HepG2 (cell line): Measurements from ENCODE around the gene DPEP2NB. TPM values are rescaled to one million over a fixed set of nuclear protein-coding genes. Genes with fewer than 3 reads are reported as not detected.

ENCODE experiments used
- ATAC-seq: fragments of 200-7000 bp; cut with Tn5 transposase; 3 replicates; pipeline ENCODE4 v1.9.1; 2020; ENCODE audit warnings: mild to moderate bottlenecking, moderate library complexity
- BruUV-seq: library from RNA; stranded (reverse); fragments of 400-500 nt; replicated peaks from 2 replicates; lab custom pipeline; 2021; lab: Mats Ljungman, UMichigan
- CTCF ChIA-PET: fragments of 300-600 bp; formaldehyde crosslinking; extraction: SDS; loops from one replicate; lab custom pipeline; 2021; ENCODE audit warnings: low total read pairs, inconsistent platforms, low intra/inter-chr PET ratio; lab: Yijun Ruan, JAX
- POLR2A ChIA-PET: fragments of 350-600 bp; sonication (Branson Sonifier 250); formaldehyde crosslinking; loops from one replicate; lab custom pipeline; 2020; ENCODE audit warnings: antibody characterized with exemption, inconsistent platforms; lab: Yijun Ruan, JAX
- DNase-seq: peaks from one replicate; pipeline ENCODE4 v3.0.0-alpha.2; 2015; ENCODE audit warnings: low spot score
- FAIRE-seq: peaks from 3 replicates; lab custom pipeline; 2011; peaks lifted over from hg19 to GRCh38; lab: Jason Lieb, UNC
- H2AFZ ChIP-seq: one replicate; pipeline ENCODE4 v1.6.1; 2011; ENCODE audit warnings: low read length, inconsistent platforms
- H3K27ac ChIP-seq: fragments of 300-600 bp; 3 replicates; pipeline ENCODE4 v1.8.0; 2011; ENCODE audit warnings: mixed run types, mild to moderate bottlenecking, mixed read lengths, low read length, inconsistent platforms; ENCODE audit not compliant: insufficient read depth; ENCODE audit errors: extremely low read length
- H3K27me3 ChIP-seq, 2 experiments: fragments of 200-600 bp in 1 of 2; 2 replicates in 1 of 2; 3 replicates in 1 of 2; pipeline versions ENCODE4 v1.6.0 to v1.8.0; 2011; ENCODE audit warnings: low read length in 2 of 2, mild to moderate bottlenecking in 2 of 2, moderate library complexity in 2 of 2, inconsistent platforms in 1 of 2; ENCODE audit not compliant: insufficient read depth in 2 of 2, control insufficient read depth in 1 of 2
- H3K36me3 ChIP-seq, 2 experiments: fragments of 200-600 bp in 1 of 2; replicated peaks in 1 of 2; 2 replicates in 1 of 2; 3 replicates in 1 of 2; pipeline versions ENCODE4 v1.5.1 to v1.8.0; 2011; ENCODE audit warnings: low read length in 2 of 2, inconsistent platforms in 1 of 2; ENCODE audit not compliant: insufficient read depth in 2 of 2, control insufficient read depth in 1 of 2
- H3K4me1 ChIP-seq: 2 replicates; pipeline ENCODE4 v1.5.1; 2012; ENCODE audit warnings: low read length, inconsistent platforms; ENCODE audit not compliant: insufficient read depth
- H3K4me2 ChIP-seq: 2 replicates; pipeline ENCODE4 v1.6.0; 2011; ENCODE audit warnings: low read depth, low read length, inconsistent platforms
- H3K4me3 ChIP-seq, 3 experiments: fragments of 200-600 bp in 1 of 3; sonication (generic), shearing (Covaris generic) in 1 of 3; replicated peaks in 1 of 3; 2 replicates each; pipeline ENCODE4 v1.5.1; 2011 to 2016; ENCODE audit warnings: low read length in 3 of 3, inconsistent platforms in 2 of 3, low read depth in 2 of 3, mild to moderate bottlenecking in 2 of 3, control low read depth in 1 of 3, mixed read lengths in 1 of 3; ENCODE audit not compliant: insufficient read depth in 1 of 3
- H3K79me2 ChIP-seq: one replicate; pipeline ENCODE4 v1.6.1; 2011; ENCODE audit warnings: low read length, inconsistent platforms; ENCODE audit not compliant: insufficient read depth
- H3K9ac ChIP-seq: 2 replicates; pipeline ENCODE4 v1.6.0; 2011; ENCODE audit warnings: mild to moderate bottlenecking, low read depth, low read length, inconsistent platforms; ENCODE audit not compliant: insufficient read depth
- H3K9me3 ChIP-seq: 2 replicates; pipeline ENCODE4 v1.5.1; 2012; ENCODE audit warnings: mild to moderate bottlenecking, low read length
- H4K20me1 ChIP-seq: 2 replicates; pipeline ENCODE4 v1.6.0; 2011; ENCODE audit warnings: inconsistent platforms, mild to moderate bottlenecking, low read length, moderate library complexity; ENCODE audit not compliant: insufficient read depth
- BRCA1 ChIP-seq: sonication (generic); formaldehyde crosslinking; IDR thresholded peaks from 2 replicates; pipeline ENCODE4 v1.4.0; 2020; ENCODE audit warnings: missing genetic modification reagents
- CHCHD3 ChIP-seq: sonication (generic); formaldehyde crosslinking; IDR thresholded peaks from 2 replicates; pipeline ENCODE4 v1.8.0; 2022; ENCODE audit warnings: mild to moderate bottlenecking, missing genetic modification reagents, moderate library complexity
- HNF4G ChIP-seq, 2 experiments: sonication (generic) in 1 of 2; formaldehyde crosslinking in 1 of 2; IDR thresholded peaks; 2 replicates each; pipeline versions ENCODE4 v1.4.0 to v1.6.1; 2011 to 2020; ENCODE audit warnings: borderline replicate concordance in 2 of 2, low read depth in 2 of 2, mild to moderate bottlenecking in 2 of 2, low read length in 1 of 2, missing genetic modification reagents in 1 of 2, moderate library complexity in 1 of 2
- MZF1 ChIP-seq: sonication (generic); formaldehyde crosslinking; IDR thresholded peaks from 2 replicates; pipeline ENCODE4 v1.8.1; 2023; ENCODE audit warnings: mild to moderate bottlenecking, missing genetic modification reagents, borderline replicate concordance
- NR1H2 ChIP-seq: sonication (generic); formaldehyde crosslinking; IDR thresholded peaks from 2 replicates; pipeline ENCODE4 v1.8.1; 2022; ENCODE audit warnings: low read depth, missing genetic modification reagents, borderline replicate concordance
- PTBP1 ChIP-seq: fragments of 200-400 bp; formaldehyde crosslinking; IDR thresholded peaks from 2 replicates; pipeline ENCODE4 v1.6.1; 2018; ENCODE audit warnings: low read length, low read depth; ENCODE audit not compliant: poor library complexity, severe bottlenecking
- SRSF1 ChIP-seq: fragments of 200-400 bp; formaldehyde crosslinking; optimal IDR thresholded peaks from 2 replicates; pipeline ENCODE3; 2017; ENCODE audit warnings: mild to moderate bottlenecking, low read depth, low read length, moderate library complexity
- ZNF12 ChIP-seq: sonication (generic); formaldehyde crosslinking; IDR thresholded peaks from 2 replicates; pipeline ENCODE4 v1.5.0; 2020; ENCODE audit warnings: missing genetic modification reagents
- ZNF331 ChIP-seq: sonication (generic); formaldehyde crosslinking; IDR thresholded peaks from 2 replicates; pipeline ENCODE4 v1.4.0; 2020; ENCODE audit warnings: missing genetic modification reagents
- ZNF766 ChIP-seq: sonication (generic); formaldehyde crosslinking; IDR thresholded peaks from 2 replicates; pipeline ENCODE4 v1.5.0; 2020; ENCODE audit warnings: missing genetic modification reagents, borderline replicate concordance
- ZNF839 ChIP-seq: sonication (generic); formaldehyde crosslinking; IDR thresholded peaks from 2 replicates; pipeline ENCODE4 v1.4.0; 2020; ENCODE audit warnings: missing genetic modification reagents, mild to moderate bottlenecking, borderline replicate concordance
- ZZZ3 ChIP-seq: sonication (generic); formaldehyde crosslinking; IDR thresholded peaks from 2 replicates; pipeline ENCODE4 v1.4.0; 2020; ENCODE audit warnings: missing genetic modification reagents, mild to moderate bottlenecking, borderline replicate concordance
- WGBS: methylation state at CpG from one replicate; pipeline ENCODE4 v1.1.6; 2017; ENCODE audit warnings: low lambda C conversion rate; 5-methylcytosine and 5-hydroxymethylcytosine counted together
- in situ Hi-C: cut with HindIII; loops from 2 replicates; pipeline ENCODE4 v1.10.0; 2017; ENCODE audit warnings: low pct_unique_long_range_greater_than_20kb; ENCODE audit not compliant: extremely low pct_ligation_motif_present
- intact Hi-C: fragments of 100-400 bp; cut with micrococcal nuclease; formaldehyde crosslinking; loops from one replicate; pipeline ENCODE4 v1.10.0; 2022; ENCODE audit not compliant: unreplicated experiment
- polyA plus RNA-seq, 8 experiments: library from polyadenylated mRNA; depleted of rRNA in 3 of 8; stranded (reverse) in 7 of 8; unstranded in 1 of 8; fragments of >200 nt; fragmentation: Illumina TruSeq in 4 of 8; extraction: Trizol in 4 of 8; gene quantifications; 2 replicates each; pipeline versions ENCODE4 v1.2.1 to v1.2.3, GENCODE V29; 2011 to 2016; ENCODE audit warnings: low read depth in 4 of 8, missing spikeins in 1 of 8, mixed read lengths in 1 of 8; ENCODE audit not compliant: insufficient read depth in 1 of 8
- total RNA-seq, 5 experiments: library from RNA; depleted of rRNA; stranded (reverse); fragments of >200 nt; fragmentation: Illumina TruSeq; extraction: Trizol; gene quantifications; 2 replicates each; pipeline ENCODE4 v1.2.3, GENCODE V29; 2016; ENCODE audit warnings: low read depth in 1 of 5
- TF ChIP-seq, protein P1 (sequence below): sonication (generic); formaldehyde crosslinking; conservative IDR thresholded peaks from 2 replicates; pipeline ENCODE4 v1.8.0; 2022; ENCODE audit warnings: missing genetic modification reagents
- TF ChIP-seq, protein P2 (sequence below): sonication (generic); formaldehyde crosslinking; IDR thresholded peaks from 2 replicates; pipeline ENCODE4 v1.4.0; 2020; ENCODE audit warnings: missing genetic modification reagents
- TF ChIP-seq, protein P3 (sequence below): sonication (generic); formaldehyde crosslinking; IDR thresholded peaks from 2 replicates; pipeline ENCODE4 v1.9.0; 2021; ENCODE audit warnings: missing genetic modification reagents, borderline replicate concordance

The DPEP2NB gene
- total and polyA plus RNA-seq, 2 of the 13 experiments (the other 11 are each of a cell fraction or from before 2014, with no cell fraction given), result not detected

DNA sequence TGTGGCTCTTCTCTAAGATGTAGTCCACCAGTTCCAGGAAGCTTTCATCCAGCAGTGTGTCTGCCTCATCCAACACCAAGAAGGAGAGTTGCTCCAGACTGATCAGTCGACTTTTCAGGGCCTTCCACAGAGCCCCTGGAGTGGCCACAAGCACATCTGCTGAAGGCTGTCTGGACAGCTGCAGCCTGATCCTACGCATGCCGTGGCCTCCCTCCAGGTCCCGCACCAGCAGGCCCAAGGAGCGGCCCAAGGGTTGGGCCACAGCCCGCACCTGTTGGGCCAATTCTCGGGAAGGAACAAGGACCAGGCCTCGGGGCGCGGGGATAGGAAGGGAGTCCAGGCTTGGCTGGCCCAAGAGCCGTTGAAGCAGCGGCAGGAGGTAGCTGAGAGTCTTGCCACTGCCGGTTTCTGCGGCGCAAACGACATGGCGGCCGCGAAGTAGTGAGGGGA is 6.6 kb upstream of the DPEP2NB start (continued):
- TF ChIP-seq, protein P1, sequence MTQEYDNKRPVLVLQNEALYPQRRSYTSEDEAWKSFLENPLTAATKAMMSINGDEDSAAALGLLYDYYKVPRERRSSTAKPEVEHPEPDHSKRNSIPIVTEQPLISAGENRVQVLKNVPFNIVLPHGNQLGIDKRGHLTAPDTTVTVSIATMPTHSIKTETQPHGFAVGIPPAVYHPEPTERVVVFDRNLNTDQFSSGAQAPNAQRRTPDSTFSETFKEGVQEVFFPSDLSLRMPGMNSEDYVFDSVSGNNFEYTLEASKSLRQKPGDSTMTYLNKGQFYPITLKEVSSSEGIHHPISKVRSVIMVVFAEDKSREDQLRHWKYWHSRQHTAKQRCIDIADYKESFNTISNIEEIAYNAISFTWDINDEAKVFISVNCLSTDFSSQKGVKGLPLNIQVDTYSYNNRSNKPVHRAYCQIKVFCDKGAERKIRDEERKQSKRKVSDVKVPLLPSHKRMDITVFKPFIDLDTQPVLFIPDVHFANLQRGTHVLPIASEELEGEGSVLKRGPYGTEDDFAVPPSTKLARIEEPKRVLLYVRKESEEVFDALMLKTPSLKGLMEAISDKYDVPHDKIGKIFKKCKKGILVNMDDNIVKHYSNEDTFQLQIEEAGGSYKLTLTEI (CRISPR knock-in tag), result no peak
- TF ChIP-seq ZZZ3, result no peak
- TF ChIP-seq MZF1 (CRISPR knock-in tag), result no peak
- TF ChIP-seq NR1H2 (CRISPR knock-in tag), result no peak
- TF ChIP-seq HNF4G (IDR thresholded peaks at IDR 0.05; ENCODE audit: borderline replicate concordance, low read depth, low read length), result no peak
- TF ChIP-seq HNF4G (CRISPR knock-in tag; IDR thresholded peaks at IDR 0.05; ENCODE audit: borderline replicate concordance, low read depth), result no peak
- TF ChIP-seq ZNF839 (CRISPR knock-in tag), result peak; percentile 43; the same call in 1 of the 2 replicates
- TF ChIP-seq ZNF766 (CRISPR knock-in tag), result no peak
- TF ChIP-seq CHCHD3 (CRISPR knock-in tag), result peak; percentile 45; the same call in 1 of the 2 replicates

DNA sequence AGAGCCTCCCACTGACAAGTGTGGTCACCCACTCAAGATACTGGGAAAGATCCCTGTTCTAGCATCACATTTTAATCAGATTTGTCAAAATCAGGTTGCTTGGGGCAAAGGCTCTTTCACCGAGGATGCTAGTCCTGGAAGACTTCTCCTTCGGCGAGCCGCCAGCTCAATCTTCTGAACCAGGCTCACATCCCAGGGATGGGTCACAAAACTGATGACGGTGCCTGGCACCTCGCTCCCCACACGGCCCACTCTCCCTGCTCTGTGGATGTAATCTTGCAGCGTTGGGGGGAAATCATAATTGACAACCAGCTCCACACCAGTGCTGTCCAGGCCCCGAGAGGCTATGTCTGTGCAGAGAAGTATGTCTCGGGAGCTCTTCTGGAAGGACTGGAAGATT is 5.8 kb upstream of the DPEP2NB start:
- BruUV-seq, result no TSS peak
- no peak for ATAC-seq
- no peak for DNase-seq
- no peak overlapping the region for H2AFZ ChIP-seq
- CTCF ChIA-PET, result no interaction called here
- H3K27ac ChIP-seq, result no peak overlapping the region
- peak overlapping the region; percentile 96 for H3K4me2 ChIP-seq
- H3K9ac ChIP-seq, result peak overlapping the region; percentile 94
- no peaks in the 10 kb centered on the region; a peak in 1 of 5 replicates for H3K36me3 ChIP-seq
- POLR2A ChIA-PET, result interaction anchor here (1.2 to 3.3 kb wide), 11 partner anchors 16 to 213 kb away, joined by 3 to 26 read pairs (median 12); partner anchors contain the start of genes DPEP2, LCAT, NFATC3 and PSMB10
- intact Hi-C loops, result no loop called here
- FAIRE-seq, result no peak
- in situ Hi-C loops, result no loop called here
- H3K4me3 ChIP-seq, result peak overlapping the region; percentile 92 to 99 (median 92); a peak in 5 of 6 replicates
- 91% methylated on average over 8 of the region's 10 CpGs for WGBS
- H4K20me1 ChIP-seq, result no peaks in the 10 kb centered on the region
- H3K79me2 ChIP-seq, result peaks cover 32% of the 10 kb centered on the region
- peaks cover 30% of the 10 kb centered on the region for H3K4me1 ChIP-seq
- no peaks in the 10 kb centered on the region; a peak in 1 of 5 replicates for H3K27me3 ChIP-seq
- H3K9me3 ChIP-seq, result no peaks in the 10 kb centered on the region
- TF ChIP-seq ZNF12 (CRISPR knock-in tag) (no peak), ZNF331 (CRISPR knock-in tag) (no peak), PTBP1 (no peak), SRSF1 (no peak), BRCA1 (CRISPR knock-in tag) (no peak)
- TF ChIP-seq, protein P2, sequence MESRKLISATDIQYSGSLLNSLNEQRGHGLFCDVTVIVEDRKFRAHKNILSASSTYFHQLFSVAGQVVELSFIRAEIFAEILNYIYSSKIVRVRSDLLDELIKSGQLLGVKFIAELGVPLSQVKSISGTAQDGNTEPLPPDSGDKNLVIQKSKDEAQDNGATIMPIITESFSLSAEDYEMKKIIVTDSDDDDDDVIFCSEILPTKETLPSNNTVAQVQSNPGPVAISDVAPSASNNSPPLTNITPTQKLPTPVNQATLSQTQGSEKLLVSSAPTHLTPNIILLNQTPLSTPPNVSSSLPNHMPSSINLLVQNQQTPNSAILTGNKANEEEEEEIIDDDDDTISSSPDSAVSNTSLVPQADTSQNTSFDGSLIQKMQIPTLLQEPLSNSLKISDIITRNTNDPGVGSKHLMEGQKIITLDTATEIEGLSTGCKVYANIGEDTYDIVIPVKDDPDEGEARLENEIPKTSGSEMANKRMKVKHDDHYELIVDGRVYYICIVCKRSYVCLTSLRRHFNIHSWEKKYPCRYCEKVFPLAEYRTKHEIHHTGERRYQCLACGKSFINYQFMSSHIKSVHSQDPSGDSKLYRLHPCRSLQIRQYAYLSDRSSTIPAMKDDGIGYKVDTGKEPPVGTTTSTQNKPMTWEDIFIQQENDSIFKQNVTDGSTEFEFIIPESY, result no peak
- TF ChIP-seq, protein P3, sequence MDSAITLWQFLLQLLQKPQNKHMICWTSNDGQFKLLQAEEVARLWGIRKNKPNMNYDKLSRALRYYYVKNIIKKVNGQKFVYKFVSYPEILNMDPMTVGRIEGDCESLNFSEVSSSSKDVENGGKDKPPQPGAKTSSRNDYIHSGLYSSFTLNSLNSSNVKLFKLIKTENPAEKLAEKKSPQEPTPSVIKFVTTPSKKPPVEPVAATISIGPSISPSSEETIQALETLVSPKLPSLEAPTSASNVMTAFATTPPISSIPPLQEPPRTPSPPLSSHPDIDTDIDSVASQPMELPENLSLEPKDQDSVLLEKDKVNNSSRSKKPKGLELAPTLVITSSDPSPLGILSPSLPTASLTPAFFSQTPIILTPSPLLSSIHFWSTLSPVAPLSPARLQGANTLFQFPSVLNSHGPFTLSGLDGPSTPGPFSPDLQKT, result no peak
